NB4 (cell line): Measurements from ENCODE around the gene RELT.

Source experiments
- DNase-seq: peaks from one replicate; pipeline ENCODE4 v3.0.0; 2010; ENCODE audit warnings: low read depth
- H3K4me3 ChIP-seq: one replicate; pipeline ENCODE4 v1.5.1; 2011; ENCODE audit warnings: mild to moderate bottlenecking, low read depth, low read length, moderate library complexity
- MYC ChIP-seq: IDR thresholded peaks from 2 replicates; pipeline ENCODE4 v1.6.1; 2011; ENCODE audit warnings: low read depth, low read length
- POLR2A ChIP-seq: IDR thresholded peaks from 2 replicates; pipeline ENCODE4 v1.6.1; 2011; ENCODE audit warnings: mild to moderate bottlenecking; ENCODE audit not compliant: insufficient read length; ENCODE audit errors: extremely low read depth
- TF ChIP-seq, protein P1 (sequence below): IDR thresholded peaks from one replicate; pipeline ENCODE4 v1.5.1; 2012; ENCODE audit warnings: low read depth, low read length
- TF ChIP-seq, protein P2 (sequence below): IDR thresholded peaks from 2 replicates; pipeline ENCODE4 v1.6.1; 2011; ENCODE audit warnings: low read depth, low read length

The RELT gene

DNA sequence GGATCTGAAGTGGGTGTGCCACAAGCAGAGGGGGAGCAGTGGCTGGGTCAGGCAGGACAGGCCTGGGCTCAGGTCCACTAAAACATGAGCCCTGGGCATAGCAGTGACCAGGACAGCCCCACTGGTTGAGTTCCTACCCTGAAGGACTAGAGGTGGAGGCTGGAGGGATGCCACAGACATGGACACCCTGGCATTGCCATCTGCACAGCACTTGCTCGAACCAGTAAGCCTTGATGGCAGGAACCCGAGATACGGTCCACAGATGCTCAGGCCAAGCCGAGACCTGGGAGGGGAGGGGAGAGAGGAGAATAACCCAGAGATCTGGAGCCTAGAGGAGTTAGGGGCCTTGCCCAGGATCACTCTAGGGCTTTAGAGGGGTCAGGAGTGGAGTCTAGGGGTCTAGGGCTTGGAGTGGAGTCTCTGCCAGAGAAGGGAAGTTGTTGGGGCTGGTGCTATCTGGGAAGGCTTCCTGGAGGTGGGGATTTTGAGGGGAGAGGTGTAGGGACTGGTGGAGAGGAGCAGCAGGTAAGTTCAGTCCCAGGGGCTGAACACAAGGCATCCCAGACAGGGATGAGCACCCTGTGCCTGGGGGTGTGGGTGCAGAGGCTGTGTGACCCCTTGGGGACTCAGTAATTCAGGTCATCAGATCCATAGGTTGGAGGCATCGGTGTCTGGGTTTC lies 30.6 kb upstream of the RELT start:
- DNase-seq, result no peak
- TF ChIP-seq POLR2A, result no peak
- no peak for TF ChIP-seq MYC
- TF ChIP-seq, protein P1, sequence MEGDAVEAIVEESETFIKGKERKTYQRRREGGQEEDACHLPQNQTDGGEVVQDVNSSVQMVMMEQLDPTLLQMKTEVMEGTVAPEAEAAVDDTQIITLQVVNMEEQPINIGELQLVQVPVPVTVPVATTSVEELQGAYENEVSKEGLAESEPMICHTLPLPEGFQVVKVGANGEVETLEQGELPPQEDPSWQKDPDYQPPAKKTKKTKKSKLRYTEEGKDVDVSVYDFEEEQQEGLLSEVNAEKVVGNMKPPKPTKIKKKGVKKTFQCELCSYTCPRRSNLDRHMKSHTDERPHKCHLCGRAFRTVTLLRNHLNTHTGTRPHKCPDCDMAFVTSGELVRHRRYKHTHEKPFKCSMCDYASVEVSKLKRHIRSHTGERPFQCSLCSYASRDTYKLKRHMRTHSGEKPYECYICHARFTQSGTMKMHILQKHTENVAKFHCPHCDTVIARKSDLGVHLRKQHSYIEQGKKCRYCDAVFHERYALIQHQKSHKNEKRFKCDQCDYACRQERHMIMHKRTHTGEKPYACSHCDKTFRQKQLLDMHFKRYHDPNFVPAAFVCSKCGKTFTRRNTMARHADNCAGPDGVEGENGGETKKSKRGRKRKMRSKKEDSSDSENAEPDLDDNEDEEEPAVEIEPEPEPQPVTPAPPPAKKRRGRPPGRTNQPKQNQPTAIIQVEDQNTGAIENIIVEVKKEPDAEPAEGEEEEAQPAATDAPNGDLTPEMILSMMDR, result no peak
- H3K4me3 ChIP-seq, result no peak overlapping the region

DNA sequence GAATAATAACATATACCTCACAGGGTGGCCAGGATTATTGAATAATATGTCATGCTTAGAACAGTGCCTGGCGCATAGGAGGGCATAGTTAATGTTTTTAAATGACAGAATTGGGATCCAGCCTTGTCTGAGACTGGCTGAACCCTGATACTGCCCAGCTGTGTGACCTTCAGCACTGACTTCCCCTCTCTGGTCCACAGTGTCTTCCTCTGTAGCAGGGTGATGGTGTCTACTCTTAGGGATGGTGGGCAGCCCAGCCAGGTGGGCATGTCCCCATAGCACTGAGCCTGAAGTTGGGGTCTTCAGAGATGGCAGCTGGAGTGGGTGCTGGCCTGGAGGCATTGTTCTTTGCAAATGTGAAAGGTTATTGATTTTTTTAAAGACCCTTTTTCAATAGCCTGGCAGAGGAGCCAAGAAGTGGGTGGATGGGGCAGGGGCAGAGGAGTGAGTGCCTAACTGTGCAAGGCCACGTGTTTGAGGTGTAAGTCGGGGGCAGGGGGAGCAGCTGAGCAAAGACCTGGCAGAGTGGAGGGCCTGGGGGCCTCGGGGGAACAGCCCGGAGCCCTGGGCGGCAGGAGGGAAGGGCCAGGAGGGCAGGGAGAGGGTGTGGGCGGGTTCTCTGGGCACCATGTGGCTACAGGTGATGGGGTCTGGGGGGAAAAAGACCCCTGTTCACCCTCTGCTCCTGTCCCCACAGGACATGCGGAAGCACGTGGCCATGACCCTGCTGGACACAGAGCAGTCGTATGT lies 29.8 kb upstream of the RELT start:
- no peak overlapping the region for H3K4me3 ChIP-seq
- no peak for DNase-seq
- TF ChIP-seq, protein P1, result no peak
- TF ChIP-seq MYC (no peak), POLR2A (no peak)
- TF ChIP-seq, protein P2, sequence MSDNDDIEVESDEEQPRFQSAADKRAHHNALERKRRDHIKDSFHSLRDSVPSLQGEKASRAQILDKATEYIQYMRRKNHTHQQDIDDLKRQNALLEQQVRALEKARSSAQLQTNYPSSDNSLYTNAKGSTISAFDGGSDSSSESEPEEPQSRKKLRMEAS, result no peak

DNA sequence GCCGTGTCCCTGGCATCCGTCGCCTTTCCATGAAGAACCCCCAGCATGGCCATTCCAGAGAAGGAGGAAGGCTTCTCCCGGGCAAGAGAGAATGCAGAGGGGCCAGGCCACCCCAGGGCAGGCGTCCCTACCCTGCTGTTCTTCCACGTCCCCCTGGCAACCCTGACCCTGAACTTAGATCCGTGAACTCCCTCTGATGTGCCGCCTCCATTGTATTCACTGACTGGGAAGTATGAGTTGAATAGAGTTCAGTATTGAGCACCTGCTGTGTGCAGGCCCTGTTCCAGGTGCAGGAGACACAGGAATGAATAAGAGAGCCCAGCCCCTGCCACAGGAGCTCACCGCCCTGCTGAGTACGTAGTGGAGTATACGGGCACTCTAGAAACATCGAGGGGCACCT lies 29.1 kb upstream of the RELT start:
- no peak for DNase-seq
- no peak for TF ChIP-seq POLR2A
- TF ChIP-seq, protein P1, result no peak
- TF ChIP-seq, protein P2, result no peak
- TF ChIP-seq MYC, result no peak
- no peak overlapping the region for H3K4me3 ChIP-seq

DNA sequence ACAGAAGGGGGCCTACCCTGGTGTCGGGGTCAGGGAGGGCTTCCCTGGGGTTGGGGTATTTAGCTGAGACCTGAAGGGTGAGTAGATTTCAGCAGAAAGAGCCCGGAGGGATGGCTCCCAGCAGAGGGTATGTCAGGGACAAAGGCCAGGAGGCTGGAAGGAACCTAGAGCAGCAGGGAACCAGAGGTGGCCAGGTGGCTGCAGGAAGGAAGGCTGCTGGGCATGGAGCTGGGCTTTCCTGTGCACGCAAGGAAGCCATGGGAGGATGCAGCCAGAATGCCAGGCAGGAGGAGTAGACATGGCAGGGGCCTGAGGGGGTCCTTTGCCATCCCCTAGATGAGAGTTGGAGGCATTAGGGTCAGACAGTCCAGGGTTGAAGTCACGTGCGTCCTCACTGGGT lies 27.4 kb upstream of the RELT start:
- no peak overlapping the region for H3K4me3 ChIP-seq
- no peak for TF ChIP-seq POLR2A
- DNase-seq, result no peak

DNA sequence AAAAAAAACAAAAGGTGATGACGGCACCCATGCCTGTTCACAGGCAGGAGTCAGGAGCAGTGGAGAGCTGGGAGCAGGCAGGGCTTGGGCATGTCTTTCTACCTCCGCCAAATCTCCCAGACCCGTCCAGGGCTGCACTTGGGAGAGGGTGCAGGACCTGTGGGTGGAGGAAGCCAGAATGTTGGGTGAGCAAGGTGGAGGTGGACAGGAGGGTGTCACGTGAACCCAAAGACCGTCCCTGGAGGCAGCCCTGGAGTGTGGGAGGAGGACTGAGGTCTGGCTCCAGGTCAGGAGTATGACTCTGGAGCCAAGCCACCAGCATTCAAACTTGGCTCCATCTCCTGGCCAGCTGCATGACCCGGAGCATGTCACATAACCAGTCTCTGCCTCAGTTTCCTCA lies 26.6 kb upstream of the RELT start:
- no peak overlapping the region for H3K4me3 ChIP-seq
- TF ChIP-seq MYC, result no peak
- TF ChIP-seq, protein P1, result no peak
- TF ChIP-seq, protein P2, result no peak
- no peak for TF ChIP-seq POLR2A
- DNase-seq, result no peak

DNA sequence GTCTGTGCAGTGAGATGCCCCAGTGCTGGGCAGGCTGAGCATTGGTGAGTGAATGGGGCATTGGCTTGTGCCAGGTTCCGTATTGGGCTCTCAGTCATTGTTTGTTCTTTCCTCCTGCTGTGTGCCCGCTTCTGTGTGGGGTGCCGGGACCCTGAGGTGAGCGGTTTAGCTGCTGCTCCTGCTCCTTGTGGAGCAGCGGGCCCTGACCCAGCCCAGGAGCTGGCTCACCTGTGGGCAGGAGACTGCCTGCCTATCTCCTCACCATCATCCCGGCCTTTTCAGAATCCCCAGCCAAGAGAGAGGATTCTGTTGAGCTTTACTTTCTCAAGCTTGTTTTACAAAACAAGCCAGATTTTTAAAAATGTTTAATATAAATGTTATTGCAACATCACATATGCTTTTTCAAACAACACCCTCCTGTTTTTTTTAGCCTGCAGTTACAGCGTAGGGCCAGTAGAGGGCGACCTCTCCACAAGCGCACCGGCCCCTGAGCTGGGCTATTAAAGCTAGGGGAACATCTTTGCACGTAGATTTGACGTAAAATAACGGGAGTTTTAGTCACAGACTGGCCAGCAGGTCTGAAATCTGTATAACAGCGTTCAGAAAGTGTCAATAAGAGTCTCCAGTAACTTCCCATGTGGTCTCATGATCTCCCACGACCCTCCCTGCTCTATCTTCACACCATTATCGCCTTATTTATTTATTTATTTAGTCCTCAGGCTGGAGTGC lies 25.1 kb upstream of the RELT start:
- TF ChIP-seq, protein P2, result no peak
- TF ChIP-seq MYC (no peak), POLR2A (no peak)
- TF ChIP-seq, protein P1, result peak; percentile 97
- peak; percentile 83 for DNase-seq

More for the DNA sequence above, 25.1 kb upstream of the RELT start:
- no peak overlapping the region for H3K4me3 ChIP-seq
